Measurements from ENCODE around the gene SLC35F4. TPM values are rescaled to one million over a fixed set of nuclear protein-coding genes. Genes with fewer than 3 reads are reported as not detected.

The SLC35F4 gene
- polyA plus RNA-seq, 1 donor from 2014 or later = 21.0 TPM

DNA sequence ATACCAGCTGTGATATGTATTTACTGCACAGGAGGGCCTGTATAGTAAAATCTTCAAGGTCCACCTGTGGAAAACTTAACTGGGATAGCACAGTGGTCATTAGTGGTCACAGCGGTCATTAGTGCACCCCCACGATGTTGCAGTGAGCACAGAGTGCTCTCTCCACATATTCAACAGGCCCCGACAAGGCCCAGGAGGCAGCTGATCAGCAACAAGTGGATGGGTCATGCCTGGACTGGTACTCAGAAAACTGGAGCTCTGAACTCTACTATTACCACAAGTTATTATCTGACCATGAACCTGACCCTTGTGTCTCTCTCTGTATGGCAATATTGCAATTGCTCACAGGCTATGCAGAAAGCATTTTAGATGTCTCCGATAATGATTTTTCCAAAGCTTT, 129.5 kb downstream of the SLC35F4 start:
- Histone ChIP-seq H2AFZ (ENCODE audit: low read depth, low read length) (no peak overlapping the region), H3K27ac (ENCODE audit: low read length) (no peak overlapping the region), H3K79me2 (replicated peaks; ENCODE audit: insufficient read depth, low read length) (no peaks in the 10 kb centered on the region), H3K9me2 (ENCODE audit: insufficient read depth, low read length) (no peaks in the 10 kb centered on the region), H3K4me3 (ENCODE audit: low read length) (no peak overlapping the region), H3K9ac (ENCODE audit: low read length) (no peak overlapping the region), H3F3A (ENCODE audit: insufficient read depth, low read length, poor library complexity, severe bottlenecking) (no peaks in the 10 kb centered on the region), H4K20me1 (ENCODE audit: insufficient read depth) (no peaks in the 10 kb centered on the region), H3K27me3 (ENCODE audit: insufficient read depth, low read depth, low read length) (no peaks in the 10 kb centered on the region), H3K4me2 (ENCODE audit: low read length) (no peak overlapping the region), H3K36me3 (ENCODE audit: insufficient read depth, low read length) (no peaks in the 10 kb centered on the region), H3K9me3 (ENCODE audit: low read length) (no peaks in the 10 kb centered on the region)
- TF ChIP-seq SMC3 (conservative IDR thresholded peaks at IDR 0.05; ENCODE audit: poor library complexity) (no peak), MXI1 (conservative IDR thresholded peaks at IDR 0.05; ENCODE audit: poor library complexity, severe bottlenecking) (no peak), EZH2 (IDR thresholded peaks at IDR 0.05; ENCODE audit: borderline replicate concordance, insufficient read depth, low read length, poor library complexity, severe bottlenecking) (no peak), EP300 (conservative IDR thresholded peaks at IDR 0.05; ENCODE audit: poor library complexity, severe bottlenecking) (no peak), TAF1 (IDR thresholded peaks at IDR 0.05; ENCODE audit: low read depth) (no peak), POLR2AphosphoS5 (IDR thresholded peaks at IDR 0.05) (no peak), RAD21 (conservative IDR thresholded peaks at IDR 0.05) (no peak)
- TF ChIP-seq, protein P1, sequence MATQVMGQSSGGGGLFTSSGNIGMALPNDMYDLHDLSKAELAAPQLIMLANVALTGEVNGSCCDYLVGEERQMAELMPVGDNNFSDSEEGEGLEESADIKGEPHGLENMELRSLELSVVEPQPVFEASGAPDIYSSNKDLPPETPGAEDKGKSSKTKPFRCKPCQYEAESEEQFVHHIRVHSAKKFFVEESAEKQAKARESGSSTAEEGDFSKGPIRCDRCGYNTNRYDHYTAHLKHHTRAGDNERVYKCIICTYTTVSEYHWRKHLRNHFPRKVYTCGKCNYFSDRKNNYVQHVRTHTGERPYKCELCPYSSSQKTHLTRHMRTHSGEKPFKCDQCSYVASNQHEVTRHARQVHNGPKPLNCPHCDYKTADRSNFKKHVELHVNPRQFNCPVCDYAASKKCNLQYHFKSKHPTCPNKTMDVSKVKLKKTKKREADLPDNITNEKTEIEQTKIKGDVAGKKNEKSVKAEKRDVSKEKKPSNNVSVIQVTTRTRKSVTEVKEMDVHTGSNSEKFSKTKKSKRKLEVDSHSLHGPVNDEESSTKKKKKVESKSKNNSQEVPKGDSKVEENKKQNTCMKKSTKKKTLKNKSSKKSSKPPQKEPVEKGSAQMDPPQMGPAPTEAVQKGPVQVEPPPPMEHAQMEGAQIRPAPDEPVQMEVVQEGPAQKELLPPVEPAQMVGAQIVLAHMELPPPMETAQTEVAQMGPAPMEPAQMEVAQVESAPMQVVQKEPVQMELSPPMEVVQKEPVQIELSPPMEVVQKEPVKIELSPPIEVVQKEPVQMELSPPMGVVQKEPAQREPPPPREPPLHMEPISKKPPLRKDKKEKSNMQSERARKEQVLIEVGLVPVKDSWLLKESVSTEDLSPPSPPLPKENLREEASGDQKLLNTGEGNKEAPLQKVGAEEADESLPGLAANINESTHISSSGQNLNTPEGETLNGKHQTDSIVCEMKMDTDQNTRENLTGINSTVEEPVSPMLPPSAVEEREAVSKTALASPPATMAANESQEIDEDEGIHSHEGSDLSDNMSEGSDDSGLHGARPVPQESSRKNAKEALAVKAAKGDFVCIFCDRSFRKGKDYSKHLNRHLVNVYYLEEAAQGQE (IDR thresholded peaks at IDR 0.05; ENCODE audit: borderline replicate concordance) = no peak
- TF ChIP-seq, protein P2, sequence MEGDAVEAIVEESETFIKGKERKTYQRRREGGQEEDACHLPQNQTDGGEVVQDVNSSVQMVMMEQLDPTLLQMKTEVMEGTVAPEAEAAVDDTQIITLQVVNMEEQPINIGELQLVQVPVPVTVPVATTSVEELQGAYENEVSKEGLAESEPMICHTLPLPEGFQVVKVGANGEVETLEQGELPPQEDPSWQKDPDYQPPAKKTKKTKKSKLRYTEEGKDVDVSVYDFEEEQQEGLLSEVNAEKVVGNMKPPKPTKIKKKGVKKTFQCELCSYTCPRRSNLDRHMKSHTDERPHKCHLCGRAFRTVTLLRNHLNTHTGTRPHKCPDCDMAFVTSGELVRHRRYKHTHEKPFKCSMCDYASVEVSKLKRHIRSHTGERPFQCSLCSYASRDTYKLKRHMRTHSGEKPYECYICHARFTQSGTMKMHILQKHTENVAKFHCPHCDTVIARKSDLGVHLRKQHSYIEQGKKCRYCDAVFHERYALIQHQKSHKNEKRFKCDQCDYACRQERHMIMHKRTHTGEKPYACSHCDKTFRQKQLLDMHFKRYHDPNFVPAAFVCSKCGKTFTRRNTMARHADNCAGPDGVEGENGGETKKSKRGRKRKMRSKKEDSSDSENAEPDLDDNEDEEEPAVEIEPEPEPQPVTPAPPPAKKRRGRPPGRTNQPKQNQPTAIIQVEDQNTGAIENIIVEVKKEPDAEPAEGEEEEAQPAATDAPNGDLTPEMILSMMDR (IDR thresholded peaks at IDR 0.05; ENCODE audit: poor library complexity, severe bottlenecking) = no peak

DNA sequence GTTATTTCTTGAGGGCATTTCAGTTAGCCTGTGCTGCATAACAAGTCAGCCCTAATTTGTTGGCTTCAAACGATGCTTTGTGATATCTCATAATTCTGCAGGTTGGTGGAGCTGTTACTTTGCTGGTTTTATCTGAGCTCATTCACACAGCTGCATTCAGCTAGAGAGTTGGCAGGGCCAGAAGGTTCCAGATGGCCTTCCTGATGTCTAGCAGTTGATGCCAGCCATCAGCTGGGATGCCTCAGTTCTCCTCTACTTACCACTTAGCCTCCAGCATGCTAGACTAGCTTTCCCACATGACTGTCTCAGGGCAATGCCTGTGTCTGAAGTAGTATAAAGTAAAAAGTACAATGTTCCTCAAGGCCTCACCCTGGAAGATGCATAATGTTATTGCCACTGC, 130.6 kb downstream of the SLC35F4 start:
- no peaks in the 10 kb centered on the region for H3K79me2 ChIP-seq (replicated peaks; ENCODE audit: insufficient read depth, low read length)
- no peak overlapping the region for H2AFZ ChIP-seq (ENCODE audit: low read depth, low read length)
- H3K27ac ChIP-seq (ENCODE audit: low read length) = no peak overlapping the region
- no peaks in the 10 kb centered on the region for H3K9me2 ChIP-seq (ENCODE audit: insufficient read depth, low read length)
- H3K4me3 ChIP-seq (ENCODE audit: low read length) = no peak overlapping the region
- no peak overlapping the region for H3K9ac ChIP-seq (ENCODE audit: low read length)
- TF ChIP-seq RAD21 (conservative IDR thresholded peaks at IDR 0.05) = peak; percentile 16
- no peak for TF ChIP-seq TAF1 (IDR thresholded peaks at IDR 0.05; ENCODE audit: low read depth)
- TF ChIP-seq, protein P2 (IDR thresholded peaks at IDR 0.05; ENCODE audit: poor library complexity, severe bottlenecking) = peak; percentile 18
- H3K9me3 ChIP-seq (ENCODE audit: low read length) = no peaks in the 10 kb centered on the region
- H3K36me3 ChIP-seq (ENCODE audit: insufficient read depth, low read length) = no peaks in the 10 kb centered on the region
- no peaks in the 10 kb centered on the region for H4K20me1 ChIP-seq (ENCODE audit: insufficient read depth)
- no peak overlapping the region for H3K4me2 ChIP-seq (ENCODE audit: low read length)
- H3K27me3 ChIP-seq (ENCODE audit: insufficient read depth, low read depth, low read length) = no peaks in the 10 kb centered on the region
- no peaks in the 10 kb centered on the region for H3F3A ChIP-seq (ENCODE audit: insufficient read depth, low read length, poor library complexity, severe bottlenecking)

Measured in neural cell (in vitro differentiated cells).